HCT116 (cell line): ENCODE data around the gene C1QTNF2. TPM values are rescaled to one million over a fixed set of nuclear protein-coding genes. Genes with fewer than 3 reads are reported as not detected.

ENCODE experiments used
- ATAC-seq: fragments of 200-7000 bp; cut with Tn5 transposase; 2 replicates; pipeline ENCODE4 v1.9.1; 2020; ENCODE audit warnings: mild to moderate bottlenecking, moderate library complexity
- BruUV-seq: library from RNA; stranded (reverse); fragments of 400-500 nt; replicated peaks from 2 replicates; lab custom pipeline; 2021; lab: Mats Ljungman, UMichigan
- CTCF ChIA-PET: fragments of 300-600 bp; sonication (Branson Sonifier 250); formaldehyde crosslinking; loops from one replicate; lab custom pipeline; 2021; ENCODE audit warnings: antibody characterized with exemption; lab: Charles Lee
- POLR2A ChIA-PET: fragments of 300-600, 350-600 bp; sonication (Branson Sonifier 250); formaldehyde crosslinking; loops from one replicate; lab custom pipeline; 2021; ENCODE audit warnings: antibody characterized with exemption; lab: Charles Lee
- RAD21 ChIA-PET, 2 experiments: fragments of 300-600 bp; sonication (Branson Sonifier 250); formaldehyde crosslinking; loops; one replicate each; lab custom pipeline; 2023; ENCODE audit warnings: low total read pairs in 2 of 2; ENCODE audit not compliant: uncharacterized antibody in 2 of 2, unreplicated experiment in 2 of 2, low non-redundant PET in 1 of 2; lab: Charles Lee
- DNase-seq: peaks from one replicate; pipeline ENCODE4 v3.0.0-alpha.2; 2010; ENCODE audit warnings: low read depth, low spot score
- H2AFZ ChIP-seq: fragments of 200-600 bp; shearing (Covaris generic), sonication (generic); 2 replicates; pipeline ENCODE4 v1.6.1; 2017; ENCODE audit warnings: low read depth, mixed run types, mixed read lengths, antibody characterized with exemption, low read length; ENCODE audit not compliant: poor library complexity, severe bottlenecking
- H3K27ac ChIP-seq: 2 replicates; pipeline ENCODE4 v1.5.1; 2012; ENCODE audit warnings: low read depth, low read length
- H3K27me3 ChIP-seq: fragments of 200-600 bp; sonication (generic); 2 replicates; pipeline ENCODE4 v1.6.1; 2016; ENCODE audit warnings: mixed run types, low read length, mixed read lengths; ENCODE audit not compliant: insufficient read depth
- H3K36me3 ChIP-seq, 2 experiments: fragments of 200-500 bp in 1 of 2; fragments of 200-600 bp in 1 of 2; sonication (Bioruptor generic) in 1 of 2; sonication (generic) in 1 of 2; 2 replicates each; pipeline versions ENCODE4 v1.5.1 to v1.6.1; 2014 to 2016; ENCODE audit warnings: low read length in 2 of 2, inconsistent platforms in 1 of 2, mixed read lengths in 1 of 2, mixed run types in 1 of 2; ENCODE audit not compliant: insufficient read depth in 2 of 2, control insufficient read depth in 1 of 2
- H3K4me1 ChIP-seq, 2 experiments: fragments of 200-600 bp in 1 of 2; sonication (generic) in 1 of 2; 2 replicates each; pipeline versions ENCODE4 v1.5.1 to v1.6.1; 2012 to 2017; ENCODE audit warnings: low read length in 2 of 2, inconsistent platforms in 1 of 2, mild to moderate bottlenecking in 1 of 2, mixed read lengths in 1 of 2, mixed run types in 1 of 2, moderate library complexity in 1 of 2; ENCODE audit not compliant: insufficient read depth in 2 of 2, control insufficient read depth in 1 of 2
- H3K4me2 ChIP-seq: fragments of 200-600 bp; sonication (generic); 2 replicates; pipeline ENCODE4 v1.6.1; 2017; ENCODE audit warnings: mixed run types, low read length, mixed read lengths
- H3K4me3 ChIP-seq, 2 experiments: fragments of 200-600 bp in 1 of 2; sonication (generic) in 1 of 2; replicated peaks in 1 of 2; 2 replicates each; pipeline ENCODE4 v1.5.1; 2011 to 2016; ENCODE audit warnings: low read length in 2 of 2, control low read depth in 1 of 2, low read depth in 1 of 2, mild to moderate bottlenecking in 1 of 2, mixed read lengths in 1 of 2, mixed run types in 1 of 2
- H3K79me2 ChIP-seq: fragments of 200-600 bp; sonication (generic); 2 replicates; pipeline ENCODE4 v1.6.1; 2017; ENCODE audit warnings: mild to moderate bottlenecking, mixed run types, low read length, moderate library complexity, mixed read lengths; ENCODE audit not compliant: insufficient read depth
- H3K9ac ChIP-seq: fragments of 200-600 bp; sonication (generic); 2 replicates; pipeline ENCODE4 v1.6.1; 2016; ENCODE audit warnings: low read length, mixed read lengths
- H3K9me2 ChIP-seq: fragments of 200-600 bp; sonication (generic), shearing (Covaris generic); 2 replicates; pipeline ENCODE4 v1.6.1; 2017; ENCODE audit warnings: mixed run types, mild to moderate bottlenecking, moderate library complexity; ENCODE audit not compliant: insufficient read depth
- H3K9me3 ChIP-seq, 2 experiments: fragments of 200-500 bp in 1 of 2; fragments of 200-600 bp in 1 of 2; sonication (Bioruptor generic) in 1 of 2; sonication (generic) in 1 of 2; 2 replicates each; pipeline ENCODE4 v1.6.1; 2014 to 2017; ENCODE audit warnings: low read length in 2 of 2, mixed read lengths in 2 of 2, inconsistent platforms in 1 of 2, low read depth in 1 of 2, mild to moderate bottlenecking in 1 of 2, mixed run types in 1 of 2, moderate library complexity in 1 of 2; ENCODE audit not compliant: control insufficient read depth in 1 of 2, insufficient read depth in 1 of 2
- H4K20me1 ChIP-seq: fragments of 200-600 bp; sonication (generic), shearing (Covaris generic); 2 replicates; pipeline ENCODE4 v1.6.1; 2017; ENCODE audit warnings: mixed run types, mild to moderate bottlenecking, moderate library complexity; ENCODE audit not compliant: insufficient read depth
- FOSL1 ChIP-seq: IDR thresholded peaks from 2 replicates; pipeline ENCODE4 v1.6.1; 2012; ENCODE audit warnings: low read depth
- JUND ChIP-seq: IDR thresholded peaks from 2 replicates; pipeline ENCODE4 v1.6.1; 2012
- RAD21 ChIP-seq: IDR thresholded peaks from 2 replicates; pipeline ENCODE4 v1.6.1; 2012; ENCODE audit warnings: low read depth, mild to moderate bottlenecking
- REST ChIP-seq: IDR thresholded peaks from 2 replicates; pipeline ENCODE4 v1.6.1; 2012; ENCODE audit warnings: low read depth
- YY1 ChIP-seq: IDR thresholded peaks from 2 replicates; pipeline ENCODE4 v1.6.1; 2011; ENCODE audit warnings: low read length, low read depth, moderate library complexity, mild to moderate bottlenecking; ENCODE audit not compliant: insufficient replicate concordance; ENCODE audit errors: extremely low read depth
- intact Hi-C: fragments of 100-400 bp; cut with micrococcal nuclease; formaldehyde crosslinking; loops from 2 replicates; pipeline ENCODE4 v1.10.0; 2022
- total RNA-seq: library from RNA; stranded (reverse); gene quantifications from one replicate; pipeline ENCODE4 v1.2.1, GENCODE V29; 2021; ENCODE audit not compliant: unreplicated experiment

C1QTNF2 gene
- total RNA-seq, 1 experiment from 2014 or later: 0.15 TPM

GRCh38 chr5:160318409-160318808 lies 52.0 kb downstream of the C1QTNF2 start:
- no peaks in the 10 kb centered on the region for H3K9me2 ChIP-seq
- no peak for TF ChIP-seq JUND
- BruUV-seq: no TSS peak
- DNase-seq: no peak
- H4K20me1 ChIP-seq: no peaks in the 10 kb centered on the region
- no peak overlapping the region for H3K9ac ChIP-seq
- H3K4me1 ChIP-seq: peaks cover 14 to 25% of the 10 kb centered on the region in 2 experiments
- intact Hi-C loops: no loop called here
- H3K27ac ChIP-seq: no peak overlapping the region
- ATAC-seq: no peak
- RAD21 ChIA-PET: no interaction called here
- H3K4me3 ChIP-seq: no peak overlapping the region
- no peaks in the 10 kb centered on the region for H3K9me3 ChIP-seq
- CTCF ChIA-PET: no interaction called here
- POLR2A ChIA-PET: no interaction called here
- H3K27me3 ChIP-seq: no peaks in the 10 kb centered on the region
- no peaks in the 10 kb centered on the region for H3K79me2 ChIP-seq
- no peak overlapping the region for H2AFZ ChIP-seq
- no peaks in the 10 kb centered on the region for H3K36me3 ChIP-seq
- H3K4me2 ChIP-seq: no peak overlapping the region

- no peak overlapping the region for H3K4me3 ChIP-seq
- H3K9ac ChIP-seq: no peak overlapping the region
- H4K20me1 ChIP-seq: no peaks in the 10 kb centered on the region
- H3K9me3 ChIP-seq: no peaks in the 10 kb centered on the region
- intact Hi-C loops: no loop called here
- H3K79me2 ChIP-seq: no peaks in the 10 kb centered on the region
- no peak overlapping the region for H3K27ac ChIP-seq
- no TSS peak for BruUV-seq
- no peak for TF ChIP-seq YY1
- TF ChIP-seq RAD21: no peak
- no peak for TF ChIP-seq FOSL1
- no peak for TF ChIP-seq REST
- H3K9me2 ChIP-seq: no peaks in the 10 kb centered on the region
- H3K27me3 ChIP-seq: no peaks in the 10 kb centered on the region
- H3K4me1 ChIP-seq: peaks cover 14 to 34% of the 10 kb centered on the region in 2 experiments
- ATAC-seq (no peak), DNase-seq (no peak)
- ChIA-PET RAD21 (no interaction called here), POLR2A (no interaction called here), CTCF (no interaction called here)
- H3K36me3 ChIP-seq: no peaks in the 10 kb centered on the region
- H3K4me2 ChIP-seq: no peak overlapping the region
- peak overlapping the region; percentile 58 for H2AFZ ChIP-seq
These were observed 53.0 kb downstream of the C1QTNF2 start for GRCh38 chr5:160317434-160317833.
